ENCODE data around the gene L1CAM.

L1CAM gene

DNA sequence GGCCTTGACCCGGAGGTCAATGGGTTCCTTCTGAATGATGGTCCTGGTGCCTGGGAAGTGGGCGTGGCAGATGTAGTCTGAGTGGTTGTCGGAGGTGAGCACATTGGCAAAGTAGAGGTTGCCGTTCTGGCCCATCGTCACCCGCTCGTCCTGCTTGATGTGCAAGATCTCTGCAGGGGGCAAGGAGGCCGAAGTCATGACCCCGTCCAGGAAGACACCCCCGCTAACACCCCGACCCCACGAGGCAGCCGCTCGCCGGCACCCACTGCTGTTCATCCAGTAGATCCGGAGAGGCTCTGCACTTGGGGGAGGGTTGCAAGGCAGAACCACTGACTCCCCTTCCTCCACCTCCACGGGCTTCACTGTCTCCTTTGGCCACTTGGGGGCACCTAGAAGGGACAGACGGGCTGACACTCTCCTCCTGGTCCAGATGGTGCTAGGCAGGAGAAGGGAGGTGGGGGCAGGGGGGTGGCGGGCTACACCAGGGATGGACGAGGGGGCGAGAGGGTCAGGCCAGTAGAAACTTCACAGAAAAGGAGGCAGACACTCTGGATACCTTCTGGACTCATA lies 15.1 kb downstream of the L1CAM start:
- H3K9me3 ChIP-seq (ENCODE audit: control insufficient read depth, insufficient read depth, low read length), result no peaks in the 10 kb centered on the region
- no peaks in the 10 kb centered on the region for H3K4me1 ChIP-seq (ENCODE audit: control insufficient read depth, insufficient read depth, low read length)
- H3K4me3 ChIP-seq (ENCODE audit: low read depth, low read length), result no peak overlapping the region
- no peak overlapping the region for H3K9ac ChIP-seq (ENCODE audit: low read depth, low read length)
- H3K36me3 ChIP-seq (ENCODE audit: control insufficient read depth, insufficient read depth, low read length), result peaks cover 17% of the 10 kb centered on the region
- H3K27me3 ChIP-seq (ENCODE audit: control insufficient read depth, insufficient read depth, low read length), result no peaks in the 10 kb centered on the region

DNA sequence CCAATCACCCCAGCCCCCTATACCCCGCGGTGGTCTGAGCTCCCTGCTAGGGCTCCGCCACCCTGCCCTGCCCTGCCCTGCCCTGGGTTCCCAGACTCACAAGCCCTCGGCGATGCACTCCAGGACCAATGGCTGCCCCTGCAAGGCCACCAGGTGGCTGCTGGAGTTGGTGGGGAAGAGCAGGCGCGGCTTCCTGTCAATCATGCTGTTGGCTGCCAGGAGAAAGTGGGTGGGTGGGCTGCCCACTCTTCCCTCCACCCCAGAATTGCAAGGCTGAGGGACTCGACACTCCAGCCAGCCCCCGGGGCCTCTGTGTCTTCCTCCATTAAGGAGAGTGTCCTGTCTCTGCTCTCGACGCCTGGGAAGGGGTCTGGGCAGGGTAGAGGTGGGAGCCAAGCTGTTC lies 15.7 kb downstream of the L1CAM start:
- Histone ChIP-seq H3K9me3 (ENCODE audit: control insufficient read depth, insufficient read depth, low read length) (no peaks in the 10 kb centered on the region), H3K4me3 (ENCODE audit: low read depth, low read length) (no peak overlapping the region), H3K36me3 (ENCODE audit: control insufficient read depth, insufficient read depth, low read length) (peaks cover 17% of the 10 kb centered on the region), H3K9ac (ENCODE audit: low read depth, low read length) (no peak overlapping the region), H3K27me3 (ENCODE audit: control insufficient read depth, insufficient read depth, low read length) (no peaks in the 10 kb centered on the region), H3K4me1 (ENCODE audit: control insufficient read depth, insufficient read depth, low read length) (no peaks in the 10 kb centered on the region)

DNA sequence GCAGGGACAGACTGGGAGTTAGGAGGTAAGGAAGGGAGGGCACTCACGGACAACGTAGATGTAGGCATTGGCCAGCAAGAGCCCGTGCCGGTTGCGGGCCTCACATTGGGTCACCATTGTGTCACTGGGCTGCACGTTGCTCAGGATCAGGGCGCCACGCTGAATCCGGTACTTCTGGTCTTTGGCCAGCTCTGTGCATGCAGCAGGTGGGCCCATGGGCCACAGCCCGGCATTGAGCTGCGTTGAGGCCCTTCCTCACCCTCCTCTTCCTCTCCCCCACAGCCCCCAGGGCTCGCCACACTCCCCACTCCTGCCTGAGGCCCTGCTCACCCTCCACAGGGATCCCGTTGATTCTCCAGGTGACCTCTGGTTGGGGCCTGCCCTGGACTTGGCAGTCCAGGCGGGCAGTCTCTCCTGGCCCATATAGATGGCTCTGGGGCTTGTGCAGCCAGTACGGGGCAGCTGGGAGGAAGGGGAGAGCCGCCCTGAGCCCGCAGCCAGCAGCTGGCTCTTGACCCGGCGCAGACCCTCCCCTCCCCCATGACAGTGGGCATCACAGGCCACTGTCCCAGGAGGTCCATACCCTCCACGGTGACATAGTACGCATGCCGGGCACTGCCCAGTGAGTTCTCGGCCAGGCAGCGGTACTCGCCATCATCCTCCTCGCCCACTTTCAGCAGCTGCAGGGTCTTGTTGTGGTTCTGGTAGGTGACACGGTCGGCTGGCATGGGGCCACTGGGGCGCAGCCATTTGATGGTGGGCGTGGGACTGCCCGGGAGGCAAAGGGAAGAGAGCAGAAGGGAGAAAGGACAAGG lies 16.3 kb downstream of the L1CAM start:
- no peaks in the 10 kb centered on the region for H3K9me3 ChIP-seq (ENCODE audit: control insufficient read depth, insufficient read depth, low read length)
- H3K4me3 ChIP-seq (ENCODE audit: low read depth, low read length), result no peak overlapping the region
- no peak overlapping the region for H3K9ac ChIP-seq (ENCODE audit: low read depth, low read length)
- H3K36me3 ChIP-seq (ENCODE audit: control insufficient read depth, insufficient read depth, low read length), result peaks cover 19% of the 10 kb centered on the region
- H3K4me1 ChIP-seq (ENCODE audit: control insufficient read depth, insufficient read depth, low read length), result no peaks in the 10 kb centered on the region
- H3K27me3 ChIP-seq (ENCODE audit: control insufficient read depth, insufficient read depth, low read length), result no peaks in the 10 kb centered on the region

DNA sequence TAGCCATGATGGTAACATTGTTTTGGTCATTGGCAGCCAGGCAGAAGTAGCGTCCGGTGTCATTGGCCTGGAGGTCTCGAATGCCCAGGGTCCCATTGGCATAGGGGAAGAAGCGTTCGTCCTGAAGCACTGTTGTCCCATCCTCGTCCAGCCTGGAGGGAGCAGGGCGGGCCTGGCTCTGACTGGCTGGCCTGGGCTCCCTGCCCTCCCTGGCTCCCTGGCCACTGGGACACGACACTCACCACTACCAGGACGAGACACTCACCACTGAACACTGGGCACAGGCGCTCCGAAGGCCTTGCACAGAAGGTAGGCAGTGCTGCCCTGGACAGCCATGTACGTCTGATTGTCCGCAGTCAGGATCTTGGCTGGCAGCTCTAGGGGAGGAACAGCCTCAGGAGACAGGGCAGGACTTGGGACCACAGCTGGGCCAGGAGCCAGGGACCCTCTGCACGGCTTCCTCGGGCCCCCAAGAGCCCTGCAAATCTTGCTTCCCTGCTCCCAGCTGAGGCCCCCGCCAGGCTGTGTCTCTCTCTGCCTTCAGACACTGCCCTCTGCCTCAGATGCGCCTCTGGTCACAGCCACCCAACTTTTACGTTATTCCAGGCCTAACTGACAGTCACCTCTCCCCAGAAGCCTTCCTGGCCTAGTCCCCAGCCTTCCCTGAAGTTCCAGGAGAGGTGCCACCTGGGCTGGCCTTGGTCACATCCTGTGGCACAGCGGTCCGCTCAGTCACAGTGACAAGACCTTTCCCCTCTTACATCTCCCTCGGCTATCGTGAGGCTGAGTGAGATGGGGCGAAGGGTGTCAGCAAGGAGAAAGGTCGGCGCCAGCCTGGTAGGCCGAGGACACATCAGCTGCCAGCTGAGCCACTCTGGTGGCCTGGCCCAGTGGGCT lies 17.1 kb downstream of the L1CAM start:
- H3K9ac ChIP-seq (ENCODE audit: low read depth, low read length), result no peak overlapping the region
- no peaks in the 10 kb centered on the region for H3K4me1 ChIP-seq (ENCODE audit: control insufficient read depth, insufficient read depth, low read length)
- no peaks in the 10 kb centered on the region for H3K9me3 ChIP-seq (ENCODE audit: control insufficient read depth, insufficient read depth, low read length)
- no peaks in the 10 kb centered on the region for H3K27me3 ChIP-seq (ENCODE audit: control insufficient read depth, insufficient read depth, low read length)
- peaks cover 24% of the 10 kb centered on the region for H3K36me3 ChIP-seq (ENCODE audit: control insufficient read depth, insufficient read depth, low read length)
- no peak overlapping the region for H3K4me3 ChIP-seq (ENCODE audit: low read depth, low read length)

DNA sequence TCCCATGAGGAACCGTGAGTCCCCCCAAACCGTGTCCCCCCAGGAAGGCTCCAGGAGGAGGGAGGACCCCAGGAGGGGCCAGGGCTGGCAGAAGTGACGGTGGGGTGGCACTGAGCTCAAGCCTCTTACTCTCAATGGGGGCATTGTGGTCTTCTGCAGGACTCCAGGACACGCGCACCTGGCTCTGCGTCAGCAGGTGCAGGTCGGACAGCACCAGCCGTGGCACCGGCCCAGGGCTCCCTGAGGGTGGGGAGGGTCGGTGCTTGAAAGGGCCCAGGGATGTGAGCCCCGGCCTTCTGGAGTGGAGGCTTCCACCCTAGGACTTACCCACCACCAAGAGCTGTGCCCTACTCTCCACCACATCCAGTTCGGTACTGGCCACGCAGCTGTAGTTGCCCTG lies 18.3 kb downstream of the L1CAM start:
- no peak overlapping the region for H3K4me3 ChIP-seq (ENCODE audit: low read depth, low read length)
- H3K27me3 ChIP-seq (ENCODE audit: control insufficient read depth, insufficient read depth, low read length), result no peaks in the 10 kb centered on the region
- H3K9ac ChIP-seq (ENCODE audit: low read depth, low read length), result no peak overlapping the region
- H3K36me3 ChIP-seq (ENCODE audit: control insufficient read depth, insufficient read depth, low read length), result peaks cover 27% of the 10 kb centered on the region
- no peaks in the 10 kb centered on the region for H3K9me3 ChIP-seq (ENCODE audit: control insufficient read depth, insufficient read depth, low read length)
- no peaks in the 10 kb centered on the region for H3K4me1 ChIP-seq (ENCODE audit: control insufficient read depth, insufficient read depth, low read length)

DNA sequence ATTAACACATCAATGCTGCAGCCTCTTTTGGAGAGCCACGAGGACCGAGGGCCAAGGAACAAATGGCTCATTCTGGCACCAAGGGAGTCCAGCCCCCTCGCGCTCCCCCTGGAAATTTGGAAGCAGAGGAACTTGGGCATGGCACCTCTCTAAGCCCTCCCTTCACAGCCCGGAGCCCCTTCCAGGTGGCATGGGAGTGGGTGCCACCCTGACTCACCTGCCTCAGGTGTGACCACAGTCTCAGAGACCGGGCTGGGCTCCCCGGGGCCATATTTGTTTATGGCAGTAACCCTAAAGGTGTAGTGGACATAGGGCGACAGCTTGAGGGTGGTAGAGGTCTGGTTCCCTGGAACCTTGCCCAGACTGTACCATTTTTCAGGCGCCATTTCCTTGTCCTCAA lies 18.8 kb downstream of the L1CAM start:
- Histone ChIP-seq H3K36me3 (ENCODE audit: control insufficient read depth, insufficient read depth, low read length) (peaks cover 24% of the 10 kb centered on the region), H3K4me3 (ENCODE audit: low read depth, low read length) (no peak overlapping the region), H3K27me3 (ENCODE audit: control insufficient read depth, insufficient read depth, low read length) (no peaks in the 10 kb centered on the region), H3K4me1 (ENCODE audit: control insufficient read depth, insufficient read depth, low read length) (no peaks in the 10 kb centered on the region), H3K9me3 (ENCODE audit: control insufficient read depth, insufficient read depth, low read length) (no peaks in the 10 kb centered on the region), H3K9ac (ENCODE audit: low read depth, low read length) (no peak overlapping the region)

DNA sequence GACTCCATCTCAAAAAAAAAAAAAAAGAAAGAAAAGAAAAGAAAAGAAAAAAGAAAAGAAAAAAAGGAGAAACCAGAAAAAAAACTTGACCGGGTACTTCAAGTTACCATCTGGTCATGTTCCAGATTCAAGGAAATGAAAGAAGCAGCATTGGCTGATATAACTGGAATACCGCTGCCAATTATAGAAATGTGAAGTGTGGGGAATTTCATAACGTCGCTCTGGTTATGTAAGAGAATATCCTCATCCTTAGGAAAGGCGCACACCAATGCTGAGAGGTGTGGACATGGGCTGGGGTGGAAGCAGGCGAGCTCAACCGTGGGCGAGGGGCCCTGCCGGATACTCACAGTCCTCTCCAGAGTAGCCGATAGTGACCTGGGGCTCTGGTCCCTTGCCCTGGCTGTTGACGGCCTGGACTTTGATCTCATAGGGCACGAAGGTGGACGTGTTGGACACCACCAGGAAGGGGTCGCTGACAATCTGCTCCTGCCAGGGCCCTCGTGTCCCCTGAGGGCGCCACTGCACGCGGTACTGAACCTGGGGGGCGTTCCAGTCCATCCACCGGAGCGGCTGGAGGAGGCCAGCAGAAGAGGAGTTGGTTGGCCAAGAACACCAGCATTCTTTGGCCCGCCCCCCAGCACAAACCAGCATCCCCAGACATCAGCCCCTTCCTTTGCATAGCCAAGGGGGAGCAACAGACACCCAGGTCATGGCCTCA lies 19.5 kb downstream of the L1CAM start:
- H3K4me1 ChIP-seq (ENCODE audit: control insufficient read depth, insufficient read depth, low read length), result no peaks in the 10 kb centered on the region
- H3K9ac ChIP-seq (ENCODE audit: low read depth, low read length), result no peak overlapping the region
- H3K4me3 ChIP-seq (ENCODE audit: low read depth, low read length), result no peak overlapping the region
- peaks cover 23% of the 10 kb centered on the region for H3K36me3 ChIP-seq (ENCODE audit: control insufficient read depth, insufficient read depth, low read length)
- no peaks in the 10 kb centered on the region for H3K9me3 ChIP-seq (ENCODE audit: control insufficient read depth, insufficient read depth, low read length)
- H3K27me3 ChIP-seq (ENCODE audit: control insufficient read depth, insufficient read depth, low read length), result no peaks in the 10 kb centered on the region

DNA sequence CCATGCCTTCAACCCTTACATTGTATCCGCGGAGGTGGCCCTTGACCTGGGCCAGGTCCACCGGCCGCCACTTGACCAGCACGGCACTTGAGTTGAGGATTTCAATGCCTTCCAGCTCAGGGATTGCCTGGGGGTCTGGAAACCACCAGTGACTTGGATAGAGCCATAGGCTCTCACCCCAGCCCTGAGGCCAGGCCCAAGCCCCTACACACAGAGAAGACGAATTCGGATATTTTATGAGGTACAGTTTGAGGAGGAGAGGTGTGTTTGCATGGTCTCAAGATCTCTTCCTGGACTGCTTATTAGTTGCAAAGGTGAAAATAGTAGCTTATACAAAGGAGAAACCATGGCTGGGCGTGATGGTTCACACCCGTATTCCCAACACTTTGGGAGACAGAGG lies 20.3 kb downstream of the L1CAM start:
- H3K4me1 ChIP-seq (ENCODE audit: control insufficient read depth, insufficient read depth, low read length), result no peaks in the 10 kb centered on the region
- no peaks in the 10 kb centered on the region for H3K27me3 ChIP-seq (ENCODE audit: control insufficient read depth, insufficient read depth, low read length)
- H3K36me3 ChIP-seq (ENCODE audit: control insufficient read depth, insufficient read depth, low read length), result peaks cover 25% of the 10 kb centered on the region
- H3K9ac ChIP-seq (ENCODE audit: low read depth, low read length), result no peak overlapping the region
- no peak overlapping the region for H3K4me3 ChIP-seq (ENCODE audit: low read depth, low read length)
- no peaks in the 10 kb centered on the region for H3K9me3 ChIP-seq (ENCODE audit: control insufficient read depth, insufficient read depth, low read length)

DNA sequence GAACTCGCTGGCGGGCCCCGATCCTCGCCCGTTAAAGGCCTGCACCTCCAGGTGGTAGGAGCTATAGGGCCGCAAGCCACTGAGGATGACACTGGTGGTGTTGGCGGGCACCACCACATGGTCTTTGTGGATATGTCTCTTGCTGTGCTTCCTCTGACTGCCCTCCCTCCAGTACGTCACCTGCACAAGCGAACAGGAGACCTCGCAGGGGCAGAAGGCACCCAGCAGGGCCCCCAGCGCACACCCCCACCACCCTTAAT lies 20.7 kb downstream of the L1CAM start:
- H3K36me3 ChIP-seq (ENCODE audit: control insufficient read depth, insufficient read depth, low read length), result peaks cover 25% of the 10 kb centered on the region
- H3K4me1 ChIP-seq (ENCODE audit: control insufficient read depth, insufficient read depth, low read length), result no peaks in the 10 kb centered on the region
- no peaks in the 10 kb centered on the region for H3K27me3 ChIP-seq (ENCODE audit: control insufficient read depth, insufficient read depth, low read length)
- no peaks in the 10 kb centered on the region for H3K9me3 ChIP-seq (ENCODE audit: control insufficient read depth, insufficient read depth, low read length)
- H3K9ac ChIP-seq (ENCODE audit: low read depth, low read length), result no peak overlapping the region
- no peak overlapping the region for H3K4me3 ChIP-seq (ENCODE audit: low read depth, low read length)

DNA sequence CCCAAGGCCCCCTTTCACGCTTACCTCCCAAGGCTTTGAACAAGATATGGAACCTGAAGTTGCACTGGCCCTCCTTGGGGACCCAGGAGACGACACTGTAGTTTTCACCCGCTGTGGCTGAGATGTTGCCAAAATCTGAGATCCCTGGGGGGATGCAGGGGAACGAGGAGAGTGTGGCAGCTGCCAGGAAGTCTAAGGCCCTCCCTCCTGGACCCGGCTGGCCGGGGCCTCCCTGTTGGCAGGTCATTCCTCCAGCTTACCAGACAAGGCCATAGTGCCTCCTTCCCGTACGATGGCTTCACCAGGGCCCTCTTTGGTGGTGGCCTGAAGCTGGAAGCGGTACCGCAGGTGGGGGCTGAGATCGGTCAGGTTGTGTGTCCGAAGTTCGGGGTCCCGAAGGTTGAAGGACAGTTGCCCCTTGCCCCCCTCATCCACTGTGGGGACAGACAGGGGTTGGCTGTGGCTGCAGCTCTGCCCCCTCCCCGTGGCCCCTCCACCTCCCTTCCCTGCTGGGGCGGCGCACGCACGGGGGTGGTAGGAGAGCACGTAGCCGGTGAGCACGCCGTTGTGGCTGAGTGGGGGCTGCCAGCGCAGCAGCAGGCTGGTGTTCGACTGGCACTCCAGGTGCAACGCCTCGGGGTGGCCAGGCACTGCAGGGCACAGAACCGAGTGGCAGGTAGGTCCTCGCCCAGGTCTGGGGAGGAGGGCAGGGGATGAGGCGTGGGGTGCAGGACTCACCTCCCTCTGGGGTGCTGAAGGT lies 21.2 kb downstream of the L1CAM start:
- no peaks in the 10 kb centered on the region for H3K9me3 ChIP-seq (ENCODE audit: control insufficient read depth, insufficient read depth, low read length)
- no peak overlapping the region for H3K9ac ChIP-seq (ENCODE audit: low read depth, low read length)
- H3K4me1 ChIP-seq (ENCODE audit: control insufficient read depth, insufficient read depth, low read length), result no peaks in the 10 kb centered on the region
- H3K27me3 ChIP-seq (ENCODE audit: control insufficient read depth, insufficient read depth, low read length), result no peaks in the 10 kb centered on the region
- H3K4me3 ChIP-seq (ENCODE audit: low read depth, low read length), result no peak overlapping the region
- peaks cover 25% of the 10 kb centered on the region for H3K36me3 ChIP-seq (ENCODE audit: control insufficient read depth, insufficient read depth, low read length)

DNA sequence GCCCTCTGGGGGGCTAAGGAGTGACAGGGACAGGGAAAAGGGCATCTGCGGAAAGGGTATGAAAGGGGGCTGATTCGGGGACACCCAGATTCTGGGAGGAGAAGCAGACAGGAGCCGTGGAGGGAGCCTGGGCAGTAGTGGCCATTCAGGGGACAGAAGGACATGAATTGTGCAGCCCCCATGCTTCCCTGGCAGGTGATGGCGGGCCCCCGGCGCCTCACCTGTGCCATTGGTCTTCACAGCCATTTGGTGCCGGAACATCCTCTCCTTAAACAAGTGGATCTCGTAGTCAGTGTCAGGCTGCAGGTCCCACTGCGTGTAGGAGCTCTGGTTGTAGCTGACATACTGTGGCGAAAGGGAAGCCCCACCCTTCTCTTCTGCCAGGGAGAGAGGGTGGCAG lies 21.9 kb downstream of the L1CAM start:
- Histone ChIP-seq H3K9ac (ENCODE audit: low read depth, low read length) (no peak overlapping the region), H3K4me3 (ENCODE audit: low read depth, low read length) (no peak overlapping the region), H3K9me3 (ENCODE audit: control insufficient read depth, insufficient read depth, low read length) (no peaks in the 10 kb centered on the region), H3K27me3 (ENCODE audit: control insufficient read depth, insufficient read depth, low read length) (no peaks in the 10 kb centered on the region), H3K4me1 (ENCODE audit: control insufficient read depth, insufficient read depth, low read length) (no peaks in the 10 kb centered on the region), H3K36me3 (ENCODE audit: control insufficient read depth, insufficient read depth, low read length) (peaks cover 25% of the 10 kb centered on the region)
